Vagina (tissue), 2 donors: Measurements from ENCODE around the gene FRMD4A.

Experiments
- CTCF ChIP-seq, 3 experiments: fragments of 450-650 bp in 2 of 3; fragments of 200-600 bp in 1 of 3; sonication (generic) in 1 of 3; IDR thresholded peaks; one replicate each; pipeline ENCODE4 v1.5.1; 2017 to 2019; ENCODE audit warnings: antibody characterized with exemption in 3 of 3, mild to moderate bottlenecking in 2 of 3, moderate library complexity in 2 of 3
- POLR2A ChIP-seq, 2 donors: fragments of 450-650 bp; IDR thresholded peaks; one replicate each; pipeline ENCODE4 v1.6.1; 2017; ENCODE audit warnings: antibody characterized with exemption in 2 of 2, mild to moderate bottlenecking in 2 of 2, moderate library complexity in 2 of 2
- POLR2AphosphoS5 ChIP-seq, 2 donors: sonication (generic); formaldehyde crosslinking; IDR thresholded peaks; one replicate each; pipeline ENCODE4 v1.9.0; 2017; ENCODE audit warnings: antibody characterized with exemption in 2 of 2, mild to moderate bottlenecking in 2 of 2, low read depth in 1 of 2; ENCODE audit not compliant: insufficient read depth in 1 of 2

- no peak for TF ChIP-seq CTCF (IDR thresholded peaks at IDR 0.05)
- TF ChIP-seq POLR2A (IDR thresholded peaks at IDR 0.05): no peak
- TF ChIP-seq POLR2AphosphoS5 (IDR thresholded peaks at IDR 0.05; ENCODE audit: insufficient read depth in 1 of 2, low read depth in 1 of 2): no peak
Measured at GRCh38 chr10:14360961-14361360, 30.2 kb upstream of the FRMD4A start.
